Gastrocnemius medialis (tissue), 4 donors: ENCODE measurements around the gene MRPS16. TPM values are rescaled to one million over a fixed set of nuclear protein-coding genes. Genes with fewer than 3 reads are reported as not detected.

Source experiments
- ATAC-seq, 2 donors: fragments of 150-250 bp; one replicate each; pipeline ENCODE4 v1.9.1; 2016
- DNase-seq, 2 donors: peaks; one replicate each; pipeline ENCODE4 v3.0.0-alpha.2; 2019
- H3K27ac ChIP-seq, 4 donors: fragments of 200-600 bp; sonication (generic); 1 replicate in 1 of 4; 2 replicates in 3 of 4; pipeline ENCODE4 v1.5.1; 2016 to 2018; ENCODE audit warnings: mild to moderate bottlenecking in 2 of 4, moderate library complexity in 1 of 4
- H3K27me3 ChIP-seq, 3 donors: fragments of 200-600 bp; sonication (generic) in 2 of 3; 1 replicate in 1 of 3; 2 replicates in 2 of 3; pipeline versions ENCODE4 v1.5.1 to v1.6.0; 2016 to 2019; ENCODE audit warnings: mild to moderate bottlenecking in 1 of 3, moderate library complexity in 1 of 3
- H3K36me3 ChIP-seq, 2 donors: fragments of 200-600 bp; sonication (generic) in 1 of 2; one replicate each; pipeline ENCODE4 v1.5.1; 2017 to 2018
- H3K4me1 ChIP-seq, 2 donors: fragments of 200-600 bp; sonication (generic) in 1 of 2; one replicate each; pipeline ENCODE4 v1.5.1; 2016 to 2017; ENCODE audit warnings: mild to moderate bottlenecking in 2 of 2
- H3K4me3 ChIP-seq, 4 donors: fragments of 200-600 bp; sonication (generic) in 3 of 4; 1 replicate in 1 of 4; 2 replicates in 3 of 4; pipeline ENCODE4 v1.5.1; 2016 to 2019; ENCODE audit warnings: mild to moderate bottlenecking in 2 of 4
- H3K9me3 ChIP-seq, 3 donors: fragments of 200-600 bp; sonication (generic) in 2 of 3; 1 replicate in 1 of 3; 2 replicates in 2 of 3; pipeline ENCODE4 v1.5.1; 2016 to 2019
- POLR2A ChIP-seq, 2 donors: fragments of 450-650 bp; IDR thresholded peaks; one replicate each; pipeline ENCODE4 v1.6.1; 2017; ENCODE audit warnings: antibody characterized with exemption in 2 of 2, mild to moderate bottlenecking in 2 of 2, moderate library complexity in 2 of 2
- in situ Hi-C, 4 donors: fragments of 200-750 bp; cut with MboI; loops; one replicate each; pipeline versions ENCODE4 v1.15.0 to v1.8.0; 2017; ENCODE audit warnings: low sequenced_read_pairs in 4 of 4
- intact Hi-C: fragments of 100-400 bp; cut with DNase I; formaldehyde crosslinking; loops from one replicate; pipeline ENCODE4 v1.15.1; 2023; ENCODE audit warnings: low total_unique reads
- total RNA-seq, 4 donors: library from RNA; depleted of rRNA; stranded (reverse); fragments of >200 nt; gene quantifications; one replicate each; pipeline versions ENCODE4 v1.1.0 to v1.2.3, GENCODE V29; 2016
- TF ChIP-seq, protein P1 (sequence below), 5 experiments: fragments of 450-650 bp in 3 of 5; fragments of 200-600 bp in 2 of 5; sonication (generic) in 2 of 5; IDR thresholded peaks in 4 of 5; conservative IDR thresholded peaks in 1 of 5; 1 replicate in 4 of 5; 2 replicates in 1 of 5; pipeline ENCODE4 v1.5.1; 2016 to 2019; ENCODE audit warnings: antibody characterized with exemption in 5 of 5, mild to moderate bottlenecking in 3 of 5, moderate library complexity in 3 of 5

Gene MRPS16
- total RNA-seq, 4 donors from 2014 or later = 73.2 to 104 (median 79.6) TPM

DNA sequence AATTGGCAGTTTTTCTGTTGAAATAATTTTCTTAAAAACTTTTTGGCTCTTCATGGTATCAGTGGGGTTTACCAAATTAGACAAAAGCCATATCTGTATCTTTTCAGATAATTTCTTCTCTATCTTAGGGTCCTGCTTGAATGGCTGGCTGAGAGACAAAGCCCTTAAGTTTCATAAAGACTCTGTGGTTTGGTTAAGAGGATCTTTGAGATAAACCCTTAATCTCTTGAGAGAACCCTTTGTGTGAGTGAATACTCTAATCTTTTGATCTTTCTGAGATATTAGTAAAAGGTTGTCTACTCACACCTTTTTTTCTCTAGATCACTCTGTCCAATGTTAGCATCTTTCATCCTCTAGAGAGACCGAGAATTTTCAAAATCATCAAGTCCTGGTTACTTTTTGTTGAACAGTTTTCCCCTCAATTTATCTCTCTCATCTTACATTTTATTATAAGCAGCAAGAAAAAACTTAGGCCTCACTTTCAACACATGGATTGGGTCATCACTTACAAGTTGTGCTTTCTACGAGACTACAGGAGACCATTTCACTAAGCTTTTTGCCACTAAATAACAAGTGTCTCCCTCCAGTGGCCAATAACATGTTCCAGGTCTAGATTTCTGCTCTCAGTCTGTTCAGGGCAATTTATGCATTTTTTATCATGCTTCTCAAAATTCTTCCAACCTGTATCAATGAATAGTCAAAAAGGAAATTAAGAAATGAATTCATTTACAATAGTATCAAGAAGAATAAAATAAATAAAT is 33.8 kb downstream of the MRPS16 start:
- intact Hi-C loops = no loop called here
- in situ Hi-C loops = no loop called here
- Histone ChIP-seq H3K4me3 (no peak overlapping the region), H3K4me1 (no peaks in the 10 kb centered on the region), H3K27me3 (no peaks in the 10 kb centered on the region), H3K36me3 (peaks cover 0 to 13% of the 10 kb centered on the region in 2 donors), H3K9me3 (no peaks in the 10 kb centered on the region), H3K27ac (no peak overlapping the region)
- TF ChIP-seq, protein P1, sequence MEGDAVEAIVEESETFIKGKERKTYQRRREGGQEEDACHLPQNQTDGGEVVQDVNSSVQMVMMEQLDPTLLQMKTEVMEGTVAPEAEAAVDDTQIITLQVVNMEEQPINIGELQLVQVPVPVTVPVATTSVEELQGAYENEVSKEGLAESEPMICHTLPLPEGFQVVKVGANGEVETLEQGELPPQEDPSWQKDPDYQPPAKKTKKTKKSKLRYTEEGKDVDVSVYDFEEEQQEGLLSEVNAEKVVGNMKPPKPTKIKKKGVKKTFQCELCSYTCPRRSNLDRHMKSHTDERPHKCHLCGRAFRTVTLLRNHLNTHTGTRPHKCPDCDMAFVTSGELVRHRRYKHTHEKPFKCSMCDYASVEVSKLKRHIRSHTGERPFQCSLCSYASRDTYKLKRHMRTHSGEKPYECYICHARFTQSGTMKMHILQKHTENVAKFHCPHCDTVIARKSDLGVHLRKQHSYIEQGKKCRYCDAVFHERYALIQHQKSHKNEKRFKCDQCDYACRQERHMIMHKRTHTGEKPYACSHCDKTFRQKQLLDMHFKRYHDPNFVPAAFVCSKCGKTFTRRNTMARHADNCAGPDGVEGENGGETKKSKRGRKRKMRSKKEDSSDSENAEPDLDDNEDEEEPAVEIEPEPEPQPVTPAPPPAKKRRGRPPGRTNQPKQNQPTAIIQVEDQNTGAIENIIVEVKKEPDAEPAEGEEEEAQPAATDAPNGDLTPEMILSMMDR (IDR thresholded peaks at IDR 0.05 in 4 of 5, conservative IDR thresholded peaks at IDR 0.05 in 1 of 5) = no peak
- DNase-seq = no peak
- ATAC-seq = no peak

DNA sequence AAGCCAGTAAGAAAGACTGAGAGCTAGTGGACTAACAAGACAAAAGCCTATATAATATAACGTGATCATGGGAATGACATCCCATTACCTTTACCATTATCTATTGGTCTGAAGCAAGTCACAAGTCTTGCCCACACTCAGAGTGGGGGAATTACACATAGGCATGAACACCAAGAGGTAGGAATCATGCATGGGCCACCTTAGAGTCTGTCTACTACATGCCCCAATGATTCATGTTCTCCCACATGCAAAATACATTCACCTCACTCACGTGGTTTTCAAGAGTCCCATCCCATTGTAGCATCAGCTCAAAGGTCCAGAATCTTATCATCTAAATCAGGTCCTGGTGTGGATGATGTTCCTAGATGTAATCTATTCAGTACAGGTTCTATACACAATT is 34.8 kb downstream of the MRPS16 start:
- intact Hi-C loops (no loop called here), in situ Hi-C loops (no loop called here)
- peaks cover 0 to 13% of the 10 kb centered on the region in 2 donors for H3K36me3 ChIP-seq
- no peak for ATAC-seq
- H3K9me3 ChIP-seq = no peaks in the 10 kb centered on the region
- H3K4me1 ChIP-seq = no peaks in the 10 kb centered on the region
- DNase-seq = no peak
- no peak overlapping the region for H3K4me3 ChIP-seq
- no peaks in the 10 kb centered on the region for H3K27me3 ChIP-seq
- TF ChIP-seq, protein P1 (IDR thresholded peaks at IDR 0.05 in 4 of 5, conservative IDR thresholded peaks at IDR 0.05 in 1 of 5) = no peak
- TF ChIP-seq POLR2A (IDR thresholded peaks at IDR 0.05) = no peak
- H3K27ac ChIP-seq = no peak overlapping the region

DNA sequence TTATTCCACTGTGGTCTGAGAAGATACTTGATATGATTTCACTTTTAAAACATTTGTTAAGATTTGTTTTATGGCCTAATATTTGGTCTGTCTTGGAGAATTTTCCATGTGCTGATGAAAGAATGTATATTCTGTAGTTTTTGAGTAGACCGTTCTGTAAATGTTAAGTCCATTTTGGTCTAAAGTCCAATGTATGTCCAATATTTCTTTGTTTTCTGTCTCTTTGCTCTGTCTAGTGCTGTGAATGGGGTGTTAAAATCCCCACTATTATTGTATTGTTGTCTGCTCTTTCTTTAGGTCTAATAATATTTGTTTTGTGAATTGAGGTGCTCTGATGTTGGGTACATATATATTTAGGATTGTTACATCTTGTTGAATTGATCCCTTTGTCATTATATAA is 36.7 kb downstream of the MRPS16 start:
- no peak for TF ChIP-seq POLR2A (IDR thresholded peaks at IDR 0.05)
- TF ChIP-seq, protein P1 (IDR thresholded peaks at IDR 0.05 in 4 of 5, conservative IDR thresholded peaks at IDR 0.05 in 1 of 5) = no peak
- H3K36me3 ChIP-seq = peaks cover 0 to 13% of the 10 kb centered on the region in 2 donors
- H3K4me1 ChIP-seq = no peaks in the 10 kb centered on the region
- H3K27ac ChIP-seq = no peak overlapping the region
- in situ Hi-C loops (no loop called here), intact Hi-C loops (no loop called here)
- H3K9me3 ChIP-seq = no peaks in the 10 kb centered on the region
- H3K4me3 ChIP-seq = no peak overlapping the region
- H3K27me3 ChIP-seq = no peaks in the 10 kb centered on the region
- ATAC-seq (no peak), DNase-seq (no peak)

DNA sequence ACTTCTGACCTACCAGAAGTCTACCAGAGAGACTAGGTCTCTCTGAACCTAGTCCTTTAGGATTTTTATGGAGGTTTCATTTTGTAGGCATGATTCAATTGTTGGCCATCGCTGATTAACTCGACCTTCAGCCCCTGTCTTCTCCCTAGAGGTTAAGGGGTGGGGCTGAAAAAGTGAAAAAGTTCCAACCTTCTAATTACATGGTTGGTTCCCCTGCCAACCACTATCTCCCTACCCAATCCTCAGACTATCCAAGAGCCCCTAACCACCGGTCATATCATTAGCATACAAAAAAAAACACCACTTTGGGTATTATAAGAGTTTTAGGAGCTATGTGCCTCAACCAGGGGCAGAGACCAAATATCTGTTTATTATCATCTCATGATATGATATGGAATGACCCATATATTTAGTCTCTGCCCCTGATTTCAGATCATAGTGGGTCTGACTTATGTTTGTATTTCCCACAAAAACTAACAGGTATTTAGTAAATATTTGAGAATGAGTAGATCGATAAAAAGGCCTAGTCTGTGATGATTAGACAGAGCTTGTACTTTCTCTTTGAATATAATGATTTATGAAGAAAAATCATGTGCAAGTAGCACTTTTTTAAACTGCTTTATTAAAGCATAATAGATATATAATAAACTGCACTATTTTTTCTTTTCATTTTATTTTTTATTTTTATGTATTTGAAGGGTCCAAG is 41.2 kb downstream of the MRPS16 start:
- no peaks in the 10 kb centered on the region for H3K9me3 ChIP-seq
- H3K4me1 ChIP-seq = no peaks in the 10 kb centered on the region
- in situ Hi-C loops (no loop called here), intact Hi-C loops (no loop called here)
- ATAC-seq (no peak), DNase-seq (no peak)
- H3K27ac ChIP-seq = no peak overlapping the region
- TF ChIP-seq POLR2A (IDR thresholded peaks at IDR 0.05) = no peak
- TF ChIP-seq, protein P1 (IDR thresholded peaks at IDR 0.05 in 4 of 5, conservative IDR thresholded peaks at IDR 0.05 in 1 of 5) = no peak
- H3K4me3 ChIP-seq = no peak overlapping the region
- H3K27me3 ChIP-seq = no peaks in the 10 kb centered on the region
- peaks cover 0 to 11% of the 10 kb centered on the region in 2 donors for H3K36me3 ChIP-seq
